IMR-90 (cell line): ENCODE measurements around the gene SPRR2E. TPM values are rescaled to one million over a fixed set of nuclear protein-coding genes. Genes with fewer than 3 reads are reported as not detected.

Source experiments
- microRNA-seq, 2 experiments: library from miRNA; stranded (forward) in 1 of 2; unstranded in 1 of 2; fragments of 10-50 nt in 1 of 2; fragments of <30 nt in 1 of 2; gene quantifications in 1 of 2; microRNA quantifications in 1 of 2; one replicate each; pipeline versions ENCODE3 to v1.1.0; 2013 to 2020; ENCODE audit not compliant: insufficient read depth in 1 of 2, insufficient read length in 1 of 2, unreplicated experiment in 1 of 2
- polyA plus RNA-seq, 3 experiments: library from polyadenylated mRNA; depleted of rRNA; stranded (reverse); fragments of >200 nt; gene quantifications; 2 replicates each; pipeline ENCODE4 v1.2.3, GENCODE V29; 2012; ENCODE audit warnings: low replicate concordance in 1 of 3
- small RNA-seq, 5 experiments: library from RNA; depleted of rRNA; stranded (forward); fragments of <200 nt; gene quantifications; one replicate each; pipeline ENCODE3, GENCODE V24; 2012
- total RNA-seq: library from RNA; depleted of rRNA; stranded (reverse); fragments of >200 nt; gene quantifications from 2 replicates; pipeline ENCODE4 v1.2.3, GENCODE V29; 2012; rRNA removed

SPRR2E gene
- total and polyA plus RNA-seq, 2 of the 4 experiments (the other 2 are of a cell fraction), result not detected

Small RNA genes within 50 kb of the gene (microRNA-seq; reads per million reads assigned to microRNA genes)
- gene SPRR2C (ENCODE audit: insufficient read depth, insufficient read length), result not detected

Small RNA genes within 50 kb of the gene (small RNA-seq; reads per million reads assigned to genes)
- gene SPRR2C, result 0 reads per million in 5 experiments

Other genes starting within 250 kb of the SPRR2E start
- not detected in 2 replicates for gene LCE7A, start 234.5 kb downstream of the SPRR2E start, total RNA-seq
- not detected in 2 replicates for gene LCE7A, start 234.5 kb downstream of the SPRR2E start, polyA plus RNA-seq (2012; rRNA removed)
- gene SMCP, start 216.2 kb downstream of the SPRR2E start, total RNA-seq, result not detected in 2 replicates
- gene SMCP, start 216.2 kb downstream of the SPRR2E start, polyA plus RNA-seq (2012; rRNA removed), result not detected in 2 replicates
- gene IVL, start 186.0 kb downstream of the SPRR2E start, total RNA-seq, result not detected in 2 replicates
- gene IVL, start 186.0 kb downstream of the SPRR2E start, polyA plus RNA-seq (2012; rRNA removed), result not detected in 2 replicates
- gene SPRR5, start 147.3 kb downstream of the SPRR2E start, total RNA-seq, result not detected in 2 replicates
- gene SPRR5, start 147.3 kb downstream of the SPRR2E start, polyA plus RNA-seq (2012; rRNA removed), result not detected in 2 replicates
- gene SPRR4, start 123.9 kb downstream of the SPRR2E start, total RNA-seq, result not detected in 2 replicates
- not detected in 2 replicates for gene SPRR4, start 123.9 kb downstream of the SPRR2E start, polyA plus RNA-seq (2012; rRNA removed)
- gene SPRR1A, start 110.4 kb downstream of the SPRR2E start, total RNA-seq, result not detected in 2 replicates
- gene SPRR1A, start 110.4 kb downstream of the SPRR2E start, polyA plus RNA-seq (2012; rRNA removed), result not detected in 2 replicates
- not detected in 2 replicates for gene SPRR3, start 92.8 kb downstream of the SPRR2E start, total RNA-seq
- gene SPRR3, start 92.8 kb downstream of the SPRR2E start, polyA plus RNA-seq (2012; rRNA removed), result not detected in 2 replicates
- gene SPRR1B, start 63.3 kb downstream of the SPRR2E start, total RNA-seq, result not detected in 2 replicates
- gene SPRR1B, start 63.3 kb downstream of the SPRR2E start, polyA plus RNA-seq (2012; rRNA removed), result not detected in 2 replicates
- not detected in 2 replicates for gene SPRR2D, start 53.4 kb downstream of the SPRR2E start, total RNA-seq
- gene SPRR2D, start 53.4 kb downstream of the SPRR2E start, polyA plus RNA-seq (2012; rRNA removed), result not detected in 2 replicates
- not detected in 2 replicates for gene SPRR2A, start 37.0 kb downstream of the SPRR2E start, total RNA-seq
- gene SPRR2A, start 37.0 kb downstream of the SPRR2E start, polyA plus RNA-seq (2012; rRNA removed), result not detected in 2 replicates
- gene SPRR2B, start 22.9 kb downstream of the SPRR2E start, total RNA-seq, result not detected in 2 replicates
- not detected in 2 replicates for gene SPRR2B, start 22.9 kb downstream of the SPRR2E start, polyA plus RNA-seq (2012; rRNA removed)
- not detected in 2 replicates for gene SPRR2F, start 19.0 kb upstream of the SPRR2E start, total RNA-seq
- gene SPRR2F, start 19.0 kb upstream of the SPRR2E start, polyA plus RNA-seq (2012; rRNA removed), result not detected in 2 replicates
- not detected in 2 replicates for gene SPRR2G, start 56.4 kb upstream of the SPRR2E start, total RNA-seq
- not detected in 2 replicates for gene SPRR2G, start 56.4 kb upstream of the SPRR2E start, polyA plus RNA-seq (2012; rRNA removed)
- not detected in 2 replicates for gene LELP1, start 108.9 kb upstream of the SPRR2E start, total RNA-seq
- not detected in 2 replicates for gene LELP1, start 108.9 kb upstream of the SPRR2E start, polyA plus RNA-seq (2012; rRNA removed)
- not detected in 2 replicates for gene PRR9, start 123.1 kb upstream of the SPRR2E start, total RNA-seq
- gene PRR9, start 123.1 kb upstream of the SPRR2E start, polyA plus RNA-seq (2012; rRNA removed), result not detected in 2 replicates
- not detected in 2 replicates for gene LORICRIN, start 165.2 kb upstream of the SPRR2E start, total RNA-seq
- not detected in 2 replicates for gene LORICRIN, start 165.2 kb upstream of the SPRR2E start, polyA plus RNA-seq (2012; rRNA removed)
- not detected in 2 replicates for gene PGLYRP3, start 218.4 kb upstream of the SPRR2E start, total RNA-seq
- not detected in 2 replicates for gene PGLYRP3, start 218.4 kb upstream of the SPRR2E start, polyA plus RNA-seq (2012; rRNA removed)